Colon (tissue), 2 donors: ENCODE data around the gene EXOSC2.

Experiments used
- FAIRE-seq: peaks from 2 replicates; lab custom pipeline; 2012; peaks lifted over from hg19 to GRCh38; lab: Jason Lieb, UNC
- donor health status: control.
- donor health status: control.

EXOSC2 gene

DNA sequence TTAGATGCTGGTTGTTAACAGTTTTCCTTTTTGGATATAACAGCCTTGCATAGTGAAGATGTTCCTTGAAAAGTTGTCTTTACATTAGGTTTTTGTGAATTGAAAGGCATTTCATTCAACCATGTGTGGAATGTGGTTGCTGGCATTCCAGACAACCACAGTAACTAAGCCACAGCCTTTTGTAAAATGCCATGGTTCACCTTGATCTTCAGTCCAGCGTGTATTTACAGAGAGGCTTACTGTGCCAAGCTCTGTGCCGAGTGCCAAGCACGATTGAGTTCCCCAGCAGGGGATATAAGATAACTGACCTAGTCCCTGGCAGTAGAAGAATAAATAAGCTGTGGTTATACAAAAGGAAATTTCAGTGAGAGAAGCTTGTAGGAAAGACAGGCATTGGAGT, 4.9 kb downstream of the EXOSC2 start:
- FAIRE-seq: no peak

DNA sequence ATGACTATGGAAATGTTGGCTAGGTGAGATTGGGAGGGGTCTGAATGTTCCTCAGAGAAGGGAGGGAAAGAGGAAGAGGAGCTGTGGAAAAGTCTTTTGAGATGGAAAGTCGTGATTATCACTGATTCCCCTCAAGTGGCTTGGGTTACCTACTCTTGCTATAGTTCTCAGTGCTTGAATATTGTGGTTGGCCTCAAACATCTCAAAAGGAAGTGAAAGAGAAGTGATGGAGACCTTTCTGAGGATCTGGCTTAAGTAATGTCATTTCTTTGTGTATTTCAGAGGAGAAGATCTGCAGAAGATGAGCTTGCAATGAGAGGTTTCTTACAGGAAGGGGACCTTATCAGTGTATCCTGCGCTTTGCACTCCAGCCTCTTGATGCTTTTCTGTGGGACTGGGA, 5.5 kb downstream of the EXOSC2 start:
- FAIRE-seq: no peak

DNA sequence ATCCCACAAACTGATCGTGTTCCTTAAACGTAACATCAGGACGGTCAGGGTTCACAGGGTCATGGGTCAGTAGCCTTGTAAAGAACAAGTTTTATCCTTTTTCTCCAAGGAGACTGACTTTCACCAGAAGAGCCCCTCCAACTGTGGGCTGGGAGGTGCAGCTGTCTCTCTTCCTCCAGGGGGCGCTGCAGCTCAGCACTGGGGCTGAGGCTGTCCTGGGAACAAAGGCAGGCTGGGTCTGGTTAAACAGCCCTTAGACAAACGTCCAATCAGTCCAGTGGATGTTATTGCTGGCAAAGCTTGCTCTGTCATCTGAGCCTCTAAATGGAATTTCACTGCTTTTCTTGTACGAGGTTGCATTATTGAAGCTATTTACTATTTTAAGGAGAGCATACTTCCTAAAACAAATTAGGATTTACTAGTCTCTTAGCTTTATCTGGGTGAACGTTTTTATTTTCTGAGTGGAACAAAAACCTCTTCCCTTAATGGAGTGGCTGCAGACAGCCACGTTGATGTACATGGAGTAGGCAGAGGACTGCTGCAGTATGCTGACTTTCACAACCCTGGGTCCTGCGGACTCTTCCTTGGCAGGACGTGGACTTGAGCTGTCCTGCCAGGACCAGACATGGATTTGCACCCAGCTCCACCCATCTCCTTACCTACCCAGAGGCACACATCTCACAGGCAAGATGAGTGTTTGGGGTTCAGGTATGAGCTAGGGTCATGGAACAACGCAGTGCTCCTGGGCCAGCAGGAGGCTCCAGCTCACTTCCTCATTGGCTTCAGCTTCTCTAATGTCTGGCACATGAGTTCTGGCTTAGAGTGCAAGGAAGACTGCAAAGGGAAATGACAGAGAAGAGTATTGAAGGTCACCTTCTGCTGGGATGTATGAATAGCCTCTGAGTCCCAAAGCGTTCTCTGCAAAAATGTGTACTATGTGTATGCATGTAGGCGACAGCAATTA, 7.8 kb downstream of the EXOSC2 start:
- no peak for FAIRE-seq

DNA sequence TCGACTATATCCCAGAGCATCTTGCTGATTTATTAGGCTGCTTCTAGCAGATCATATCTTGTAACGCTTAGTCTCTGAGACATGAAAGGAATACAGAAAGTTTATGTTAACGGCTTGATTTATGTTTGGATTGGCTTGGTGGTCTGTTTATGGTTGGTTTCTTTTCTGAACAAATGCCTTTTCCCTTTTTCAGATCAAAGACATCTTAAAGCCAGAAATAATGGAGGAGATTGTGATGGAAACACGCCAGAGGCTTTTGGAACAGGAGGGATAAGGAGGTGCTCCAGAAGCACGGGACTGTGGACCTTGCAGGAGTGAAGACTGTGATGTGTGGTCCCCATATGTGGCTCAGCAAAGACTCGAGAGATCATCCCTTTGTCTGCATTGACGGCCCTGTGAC, 9.9 kb downstream of the EXOSC2 start:
- FAIRE-seq: no peak

DNA sequence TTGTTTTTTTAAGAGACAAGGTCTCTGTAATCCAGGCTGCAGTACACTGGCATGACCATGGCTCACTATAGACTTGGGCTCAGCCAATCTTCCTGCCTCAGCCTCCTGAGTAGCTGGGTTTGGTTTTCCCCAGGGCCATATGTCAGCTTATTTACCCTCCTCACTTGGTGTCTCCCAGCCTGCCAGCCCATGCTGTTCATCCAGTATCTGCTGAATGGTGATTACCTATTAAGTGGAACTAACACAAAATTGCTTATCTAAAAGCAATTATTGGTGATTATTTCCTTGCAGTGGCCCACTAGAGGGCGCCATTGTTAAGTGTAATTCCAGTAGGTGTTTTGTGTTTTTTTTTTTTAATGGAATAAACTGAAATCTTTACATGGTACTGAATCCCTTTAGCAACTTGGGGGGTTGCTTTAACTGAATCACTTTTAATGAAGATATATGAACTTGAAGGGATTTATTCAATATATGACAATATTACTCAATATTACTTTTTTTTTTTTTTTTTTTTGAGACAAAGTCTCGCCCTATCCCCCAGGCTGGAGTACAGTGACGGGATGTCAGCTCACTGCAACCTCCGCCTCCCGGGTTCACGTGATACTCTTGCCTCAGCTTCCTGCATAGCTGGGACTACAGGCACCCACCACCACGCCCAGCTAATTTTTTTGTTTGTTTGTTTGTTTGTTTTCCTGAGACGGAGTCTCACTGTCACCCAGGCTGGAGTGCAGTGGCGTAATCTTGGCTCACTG, 13.8 kb downstream of the EXOSC2 start:
- no peak for FAIRE-seq

DNA sequence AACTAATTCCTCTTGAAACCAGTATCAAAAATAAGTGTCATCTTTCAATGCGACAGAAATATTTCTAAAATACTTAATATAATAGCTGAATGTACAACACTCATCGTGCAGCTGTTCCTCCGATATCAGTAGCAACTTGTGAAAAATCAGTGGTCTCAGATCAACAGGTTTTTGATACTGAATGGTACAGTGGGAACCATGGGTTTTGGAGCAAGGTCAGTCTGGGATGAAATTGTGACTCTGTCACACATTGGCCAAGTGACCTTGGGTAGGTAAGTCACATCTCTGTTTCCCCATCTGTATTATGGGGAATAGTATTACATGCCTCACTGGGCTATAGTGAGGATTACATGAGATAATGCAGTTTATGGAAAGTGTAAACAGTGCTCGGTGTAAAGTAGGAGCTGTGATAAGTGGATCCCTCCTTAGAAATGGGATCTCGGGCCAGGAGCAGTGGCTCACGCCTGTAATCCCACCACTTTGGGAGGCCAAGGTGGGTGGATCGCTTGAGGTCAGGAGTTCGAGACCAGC, 17.3 kb downstream of the EXOSC2 start:
- no peak for FAIRE-seq

DNA sequence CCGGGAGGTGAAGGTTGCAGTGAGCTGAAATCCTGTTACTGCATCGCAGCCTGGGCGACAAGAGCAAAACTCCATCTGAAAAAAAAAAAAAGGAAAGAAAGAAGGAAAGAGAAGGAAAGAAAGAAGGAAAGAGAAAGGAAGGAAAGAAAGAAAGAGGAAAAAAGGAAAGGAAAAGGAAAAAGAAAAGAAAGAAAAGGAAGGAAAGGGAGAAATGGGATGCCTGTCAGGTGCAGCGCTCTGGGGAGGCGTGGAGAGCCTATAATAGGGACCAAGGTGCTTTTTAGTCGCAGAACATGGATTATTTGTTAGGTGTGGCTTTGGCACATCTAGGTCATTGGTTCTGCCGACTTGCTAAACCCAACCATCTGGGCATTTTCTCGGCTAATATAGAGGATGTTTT, 17.9 kb downstream of the EXOSC2 start:
- no peak for FAIRE-seq

DNA sequence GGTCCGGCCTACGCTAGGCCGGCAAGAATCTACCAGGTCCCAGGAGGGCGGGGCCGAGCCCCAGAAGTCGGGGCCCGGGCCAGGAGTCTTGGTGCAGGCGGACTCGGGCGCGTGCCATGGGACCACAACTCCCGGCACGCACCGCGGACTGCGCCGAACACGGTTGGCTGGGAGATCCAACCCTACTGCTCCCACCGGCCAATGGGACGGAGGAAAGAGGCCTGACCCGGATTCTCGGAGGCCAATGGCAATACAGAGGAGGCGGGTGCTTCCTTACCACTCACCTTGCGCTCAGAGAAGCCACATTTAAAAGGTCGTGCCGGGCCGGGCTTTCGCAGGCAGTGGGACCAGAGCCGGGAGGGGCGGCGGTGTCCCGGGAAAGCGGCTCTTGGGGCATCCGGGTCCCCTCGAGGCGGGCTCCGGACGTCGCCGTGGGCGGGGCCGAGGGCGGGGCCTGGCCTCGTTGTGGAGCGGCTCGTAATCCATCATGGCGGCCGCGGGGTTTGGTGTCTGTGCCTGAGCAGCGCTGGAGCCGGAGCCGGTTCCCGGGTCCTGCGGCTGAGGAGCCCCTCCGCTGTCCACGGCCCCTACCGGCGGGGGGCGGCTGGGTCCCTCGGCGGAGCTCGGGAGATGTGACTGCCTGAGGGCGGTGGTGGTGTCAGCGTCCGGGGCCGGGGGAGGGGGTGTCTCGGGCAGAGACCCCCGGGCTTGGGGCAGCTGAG, 19.1 kb downstream of the EXOSC2 start:
- FAIRE-seq: no peak

DNA sequence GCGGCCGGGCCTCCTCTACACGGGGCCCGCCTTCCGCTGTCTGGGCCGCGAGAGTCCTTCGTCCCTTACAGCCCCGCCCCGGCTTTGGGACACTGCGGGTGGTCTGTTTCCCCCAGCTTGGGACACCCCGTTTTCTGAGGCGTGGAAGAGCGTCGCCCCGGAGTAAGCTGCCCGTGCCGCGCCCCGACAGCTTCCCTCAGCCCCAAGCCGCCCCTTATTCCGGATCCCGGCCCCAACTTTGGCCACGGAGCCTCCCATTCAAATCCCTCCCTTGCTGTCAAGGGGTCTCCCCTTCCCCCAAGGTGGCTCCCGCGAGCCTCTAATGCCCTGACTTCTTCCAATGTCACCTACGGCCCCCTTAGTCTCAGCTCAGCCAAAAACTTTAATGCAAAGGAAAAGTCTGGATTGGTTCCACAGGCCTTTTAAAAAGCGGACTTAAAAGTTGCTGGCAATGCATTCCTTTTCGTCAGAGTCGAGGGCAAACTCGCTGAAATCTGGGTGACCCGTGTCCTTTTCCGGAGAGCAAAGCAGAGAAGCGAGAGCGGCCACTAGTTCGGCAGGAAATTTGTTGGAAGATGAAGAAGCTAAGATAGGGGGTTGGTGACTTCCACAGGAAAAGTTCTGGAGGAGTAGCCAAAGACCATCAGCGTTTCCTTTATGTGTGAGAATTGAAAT, 19.8 kb downstream of the EXOSC2 start:
- FAIRE-seq: no peak

DNA sequence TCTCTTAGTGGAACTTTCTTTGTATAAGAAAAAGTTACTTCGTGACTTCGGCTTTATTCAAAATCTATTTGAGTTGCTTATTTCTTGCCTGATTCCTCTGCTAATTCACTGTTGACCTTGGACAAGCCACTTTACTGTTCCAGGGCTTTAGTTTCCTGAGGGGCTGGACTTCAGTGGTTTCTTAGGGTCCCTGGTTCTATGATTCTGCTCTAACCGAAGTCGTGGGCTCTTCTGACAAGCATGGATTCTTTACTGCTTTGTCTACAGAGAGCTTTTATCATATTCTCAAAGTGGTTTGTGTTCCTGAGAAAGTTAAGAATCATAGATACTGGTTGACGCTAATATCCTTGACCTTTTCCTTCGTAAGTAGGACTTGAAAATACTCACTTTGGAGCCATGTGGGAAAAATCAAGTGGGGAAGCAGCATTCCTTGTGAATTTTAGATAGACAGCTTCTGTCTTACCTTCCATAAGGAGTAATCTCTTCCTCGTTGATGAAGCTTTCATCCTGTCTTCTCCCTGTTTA, 21.1 kb downstream of the EXOSC2 start:
- no peak for FAIRE-seq

DNA sequence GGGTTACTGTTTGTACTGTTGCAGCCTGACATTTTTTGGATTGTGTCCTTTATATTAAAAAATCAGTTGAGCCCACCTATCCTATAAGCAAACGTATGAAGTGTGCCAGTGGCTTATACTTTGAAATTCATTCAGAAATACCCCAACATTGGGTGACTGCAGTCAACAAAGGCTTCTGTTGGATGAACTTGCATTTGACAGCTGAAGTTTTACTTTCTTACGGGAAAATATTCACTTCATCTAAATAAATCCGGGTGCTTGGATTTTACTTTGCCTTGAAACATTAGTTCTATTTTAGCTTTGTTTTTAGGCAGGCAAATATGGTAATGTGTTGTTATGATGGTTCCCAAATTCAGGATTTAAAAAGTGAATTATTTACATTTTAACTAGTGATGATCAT, 21.7 kb downstream of the EXOSC2 start:
- no peak for FAIRE-seq

DNA sequence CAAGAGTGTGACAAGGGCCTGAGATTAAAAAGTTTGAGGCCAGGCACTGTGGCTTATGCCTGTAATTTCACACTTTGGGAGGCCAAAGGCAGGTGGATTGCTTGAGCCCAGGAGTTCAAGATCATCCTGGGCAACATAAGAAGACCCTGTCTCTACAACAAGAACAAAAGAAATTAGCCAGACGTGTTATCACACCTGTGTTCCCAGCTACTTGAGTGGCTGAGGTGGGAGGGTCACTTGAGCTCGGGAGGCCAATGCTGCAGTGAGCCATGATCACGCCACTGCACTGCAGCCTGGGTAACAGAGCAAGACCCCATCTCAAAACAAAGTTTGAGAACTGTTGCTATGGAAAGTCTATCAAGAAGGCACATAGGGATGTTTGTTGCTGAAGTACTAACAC, 25.0 kb downstream of the EXOSC2 start:
- no peak for FAIRE-seq

DNA sequence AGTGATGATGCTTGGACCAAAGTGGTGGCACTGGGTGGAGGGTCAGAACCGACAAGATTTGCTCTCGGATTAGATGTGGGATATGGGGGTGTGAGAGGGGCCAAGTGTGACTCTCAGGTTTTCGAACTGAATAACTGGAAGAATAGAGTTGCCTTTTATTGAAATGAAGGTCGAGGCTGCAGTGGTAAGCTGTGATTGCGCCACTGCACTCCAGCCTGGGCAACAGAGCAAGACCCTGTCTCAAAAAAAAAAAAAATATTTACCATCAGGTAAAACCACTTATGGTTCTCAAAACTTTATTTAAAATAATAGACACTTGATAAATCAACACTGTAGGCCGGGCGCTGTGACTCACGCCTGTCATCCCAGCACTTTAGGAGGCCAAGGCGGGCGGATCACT, 27.2 kb downstream of the EXOSC2 start:
- FAIRE-seq: no peak

DNA sequence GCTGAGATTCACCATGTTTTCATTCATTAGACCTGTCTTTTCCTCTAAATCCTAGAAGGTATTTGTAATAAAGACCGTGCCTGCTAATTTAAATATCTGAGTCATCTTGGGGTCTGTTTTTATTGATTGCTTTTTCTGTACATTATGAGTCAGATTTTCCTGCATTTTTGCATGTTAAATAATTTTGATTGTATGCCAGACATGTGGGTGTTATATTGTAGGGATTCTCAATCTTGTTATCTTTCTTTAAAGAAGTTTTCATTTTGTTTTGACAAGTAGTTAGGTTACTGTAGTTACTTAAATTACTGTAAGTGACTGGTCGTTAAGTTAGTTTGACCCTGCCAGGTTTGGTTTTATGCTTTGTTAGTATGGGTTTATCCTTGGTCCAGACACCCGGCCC, 35.1 kb downstream of the EXOSC2 start:
- FAIRE-seq: no peak

DNA sequence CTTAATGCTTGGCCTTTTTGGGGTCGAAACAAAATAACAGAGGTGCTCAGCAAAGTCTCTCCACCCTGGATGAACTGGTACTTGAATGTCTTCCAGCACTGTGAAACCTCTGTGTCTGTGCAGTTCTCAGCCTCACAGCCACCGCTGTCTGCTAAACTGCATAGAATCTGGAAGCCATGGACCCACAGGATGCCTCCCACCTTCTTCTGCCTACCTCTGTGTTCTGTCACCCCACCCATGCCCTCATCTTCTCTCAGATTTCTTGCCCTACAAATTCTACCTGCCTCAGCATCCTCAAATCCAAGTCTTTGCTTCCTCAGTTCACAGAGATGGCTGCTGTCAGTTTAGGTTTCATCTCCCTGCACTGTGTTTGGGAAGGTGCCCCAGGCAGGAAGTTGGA, 35.6 kb downstream of the EXOSC2 start:
- FAIRE-seq: no peak

DNA sequence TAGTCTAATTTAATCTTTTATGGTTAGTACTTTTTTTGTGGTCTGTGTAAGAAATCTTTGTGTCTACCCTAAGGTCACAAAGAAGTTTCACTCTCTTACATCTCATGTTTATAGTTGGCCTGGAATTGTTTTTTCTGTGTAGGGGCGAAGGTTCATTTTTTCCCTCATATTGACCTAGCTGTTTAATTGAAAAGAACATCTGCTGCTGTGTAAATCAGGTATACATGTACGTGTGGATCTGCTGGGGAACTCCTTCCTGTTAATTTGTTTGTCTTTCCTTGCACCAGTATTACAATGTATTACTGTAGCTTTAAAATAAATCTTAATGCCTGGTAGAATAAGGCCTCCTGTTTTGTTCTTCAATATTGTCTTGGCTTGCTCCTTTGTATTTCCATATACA, 37.8 kb downstream of the EXOSC2 start:
- no peak for FAIRE-seq

DNA sequence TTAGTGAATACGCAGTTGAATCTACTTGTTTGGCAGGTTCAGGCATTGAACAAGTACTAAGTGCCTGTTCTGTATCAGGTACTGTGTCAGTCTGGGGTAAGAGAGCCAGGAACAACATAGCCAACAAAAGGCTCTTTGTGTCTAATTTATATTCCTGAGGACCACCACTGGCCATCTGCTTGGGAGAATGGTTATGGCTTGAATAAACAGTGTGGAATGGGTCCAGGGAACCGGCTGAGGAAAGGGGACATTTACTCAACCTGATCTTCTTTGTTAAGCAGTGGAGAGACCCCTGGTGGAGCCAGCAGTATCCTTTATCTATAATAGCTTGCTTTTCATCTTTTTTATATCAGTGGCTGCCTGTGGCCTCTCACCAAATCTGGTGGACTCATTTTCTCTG, 38.6 kb downstream of the EXOSC2 start:
- no peak for FAIRE-seq

DNA sequence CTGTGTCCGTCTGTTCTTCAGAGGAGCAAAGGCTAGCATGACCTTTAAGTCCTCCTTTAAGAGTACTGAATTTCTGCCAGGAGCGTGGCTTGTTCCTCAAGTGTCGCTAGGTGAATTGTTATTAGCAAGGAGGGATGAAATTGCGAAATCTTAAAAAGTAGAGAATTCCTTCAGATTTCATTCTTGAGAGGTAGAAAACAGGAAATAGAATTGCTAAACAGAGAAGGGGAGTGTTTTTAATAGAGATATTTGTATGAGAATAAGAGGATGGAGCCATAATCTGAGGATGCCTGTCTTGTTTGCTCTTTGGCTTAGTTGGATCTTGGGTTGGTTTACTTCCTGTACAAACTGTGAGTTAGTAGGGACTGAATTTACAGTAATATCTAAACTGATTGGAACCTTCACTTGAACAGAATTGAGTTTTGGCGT, 39.2 kb downstream of the EXOSC2 start:
- no peak for FAIRE-seq

DNA sequence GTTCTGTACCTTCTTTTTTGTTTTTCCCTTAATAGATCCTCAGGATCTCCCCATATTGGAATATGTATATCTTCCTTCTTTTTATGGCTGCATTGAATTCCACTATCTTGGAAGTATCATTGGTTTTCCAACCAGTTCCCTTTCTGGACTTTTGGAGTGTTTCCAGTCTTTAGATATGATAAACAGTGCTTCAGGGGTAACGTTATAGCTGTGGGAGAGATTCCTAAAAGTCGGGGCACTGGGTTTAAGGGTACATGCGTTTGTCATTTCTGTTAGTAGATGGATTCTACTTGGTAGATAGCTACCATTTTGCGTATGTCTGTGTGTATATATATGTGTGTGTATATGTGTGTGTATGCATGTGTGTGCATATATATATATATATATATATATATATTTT, 42.0 kb downstream of the EXOSC2 start:
- no peak for FAIRE-seq

DNA sequence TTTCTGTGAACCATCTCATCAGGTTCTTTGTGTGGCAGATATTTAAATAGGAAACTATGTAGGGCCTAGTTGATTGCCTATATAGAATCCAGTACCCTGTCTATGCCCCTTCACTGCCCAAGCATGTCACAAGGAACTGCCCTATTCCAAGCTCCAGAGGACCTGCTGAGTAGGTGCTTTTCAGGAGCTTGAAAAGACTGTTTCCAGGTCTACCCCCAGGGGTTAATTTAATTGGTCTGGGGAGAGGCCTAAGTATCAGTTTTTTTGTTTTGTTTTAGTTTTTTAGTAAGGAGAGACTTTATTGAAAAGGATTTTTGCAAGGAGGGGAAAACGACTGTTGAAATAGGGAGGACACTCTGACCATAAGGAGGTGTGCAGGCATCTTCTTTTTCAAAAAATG, 43.3 kb downstream of the EXOSC2 start:
- no peak for FAIRE-seq

DNA sequence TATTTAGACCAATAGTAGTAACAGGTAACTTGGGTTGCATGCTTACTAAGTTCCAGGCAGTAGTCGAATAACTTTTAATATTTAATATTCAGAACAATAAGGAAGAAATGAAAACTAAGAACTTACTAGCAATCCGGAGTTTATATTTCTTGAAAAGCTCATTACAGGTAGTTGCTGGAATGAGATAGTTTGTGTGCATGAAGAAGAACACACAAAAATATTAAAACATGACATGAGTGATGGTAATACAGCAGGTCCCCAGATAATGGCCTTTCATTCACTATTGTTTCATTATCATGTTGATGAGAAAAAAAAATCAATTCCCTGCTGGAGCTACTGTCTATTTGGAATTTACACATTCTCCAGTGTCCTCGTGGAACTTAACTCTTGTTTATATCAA, 44.7 kb downstream of the EXOSC2 start:
- FAIRE-seq: no peak

DNA sequence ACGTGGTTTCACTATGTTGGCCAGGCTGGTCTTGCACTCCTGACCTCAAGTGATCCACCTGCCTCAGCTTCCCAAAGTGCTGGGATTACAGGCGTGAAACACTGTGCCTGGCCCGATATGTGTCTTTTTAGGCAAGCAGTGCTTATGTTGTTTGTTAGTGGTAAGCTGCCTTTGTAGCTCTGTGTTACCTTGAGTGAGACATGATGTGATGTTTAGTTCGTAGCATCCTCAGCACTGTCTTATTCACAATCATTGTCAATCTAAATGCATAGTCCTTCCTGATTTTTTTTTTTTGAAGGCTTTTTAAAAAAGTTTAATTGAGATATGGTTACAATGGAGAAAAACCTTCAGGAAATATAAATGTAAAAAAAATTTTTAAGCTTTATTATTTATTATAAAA, 45.5 kb downstream of the EXOSC2 start:
- FAIRE-seq: no peak
